Stimulated activated CD4-positive, alpha-beta T cell treated with anti-CD3 and anti-CD28 coated beads, Interleukin-15, amount 100 ng/mL, for 1 hour (primary cell): Measurements from ENCODE around the gene TTC17.
"Not testable (repeated sequence)": the region's sequence is repeated elsewhere in the genome, so short reads cannot be mapped to it uniquely, and the experiment has no call there.

Experiments
- DNase-seq, 2 donors: peaks; one replicate each; pipeline ENCODE4 v3.0.0-alpha.2; 2020; ENCODE audit warnings: low read depth in 1 of 2, low spot score in 1 of 2

The TTC17 gene

GRCh38 chr11:43381802-43382201, 23.1 kb downstream of the TTC17 start:
- DNase-seq: no peak

GRCh38 chr11:43382614-43383013, 23.9 kb downstream of the TTC17 start:
- no peak for DNase-seq

GRCh38 chr11:43384393-43384792, 25.7 kb downstream of the TTC17 start:
- DNase-seq: no peak

GRCh38 chr11:43392713-43393112, 34.0 kb downstream of the TTC17 start:
- no peak for DNase-seq

- no peak for DNase-seq
Measured at GRCh38 chr11:43393765-43394355, 35.1 kb downstream of the TTC17 start.

GRCh38 chr11:43396617-43397016, 37.9 kb downstream of the TTC17 start:
- no peak for DNase-seq

GRCh38 chr11:43397251-43397650, 38.5 kb downstream of the TTC17 start:
- no peak for DNase-seq

GRCh38 chr11:43399983-43400630, 41.4 kb downstream of the TTC17 start:
- DNase-seq: no peak

GRCh38 chr11:43401252-43401651, 42.5 kb downstream of the TTC17 start:
- DNase-seq: no peak

GRCh38 chr11:43401811-43402210, 43.1 kb downstream of the TTC17 start:
- not testable (repeated sequence) for DNase-seq

GRCh38 chr11:43403357-43404231, 44.9 kb downstream of the TTC17 start:
- DNase-seq: no peak

GRCh38 chr11:43404406-43404805, 45.7 kb downstream of the TTC17 start:
- no peak for DNase-seq

- no peak for DNase-seq
Measured at GRCh38 chr11:43404836-43405479, 46.2 kb downstream of the TTC17 start.

- DNase-seq: no peak
Measured at GRCh38 chr11:43408277-43408676, 49.6 kb downstream of the TTC17 start.

GRCh38 chr11:43410394-43410793, 51.7 kb downstream of the TTC17 start:
- DNase-seq: no peak

- no peak for DNase-seq
Measured at GRCh38 chr11:43418197-43418596, 59.5 kb downstream of the TTC17 start.

- DNase-seq: no peak
Measured at GRCh38 chr11:43419460-43419859, 60.7 kb downstream of the TTC17 start.

- DNase-seq: no peak
Measured at GRCh38 chr11:43427971-43428370, 69.3 kb downstream of the TTC17 start.

GRCh38 chr11:43430916-43431315, 72.2 kb downstream of the TTC17 start:
- DNase-seq: not testable (repeated sequence)

GRCh38 chr11:43434893-43435292, 76.2 kb downstream of the TTC17 start:
- DNase-seq: no peak

GRCh38 chr11:43440486-43440885, 81.8 kb downstream of the TTC17 start:
- DNase-seq: no peak

GRCh38 chr11:43443811-43444210, 85.1 kb downstream of the TTC17 start:
- no peak for DNase-seq
